Muscle of arm (tissue), 12 donors: ENCODE results near the gene FCAR. TPM values are rescaled to one million over a fixed set of nuclear protein-coding genes. Genes with fewer than 3 reads are reported as not detected.

ENCODE experiments used
- polyA plus RNA-seq, 12 donors: library from polyadenylated mRNA; unstranded; fragments of 120-200 nt; gene quantifications; one replicate each; pipeline ENCODE4 v1.2.1, GENCODE V29; 2013; ENCODE audit not compliant: insufficient read length in 12 of 12

Gene FCAR
- polyA plus RNA-seq, 12 donors = 0.12 to 1.3 (median 0.33) TPM; not detected in 5

Other genes starting within 250 kb of the FCAR start
- gene LILRB1, start 243.8 kb upstream of the FCAR start, polyA plus RNA-seq = 1 to 10 TPM in 7 of 12 donors, under 1 TPM in 3, not detected in 2; 0.71 to 3.9 (median 1.1) TPM
- 1 to 10 TPM in 5 of 12 donors, under 1 TPM in 5, not detected in 2; 0.49 to 3.2 (median 0.91) TPM for gene LILRB4, start 211.2 kb upstream of the FCAR start, polyA plus RNA-seq
- not detected for gene KIR3DL3, start 149.8 kb upstream of the FCAR start, polyA plus RNA-seq
- gene KIR2DL3, start 135.7 kb upstream of the FCAR start, polyA plus RNA-seq = not detected
- gene KIR2DL1, start 104.4 kb upstream of the FCAR start, polyA plus RNA-seq = under 1 TPM in 2 of 12 donors, not detected in 10; 0.10 to 0.19 TPM
- under 1 TPM in 1 of 12 donors, not detected in 11; 0.15 TPM for gene KIR2DL4, start 70.6 kb upstream of the FCAR start, polyA plus RNA-seq
- gene KIR3DL1, start 57.8 kb upstream of the FCAR start, polyA plus RNA-seq = under 1 TPM in 1 of 12 donors, not detected in 11; 0.12 TPM
- under 1 TPM in 3 of 12 donors, not detected in 9; 0.10 to 0.20 (median 0.13) TPM for gene KIR2DS4, start 41.6 kb upstream of the FCAR start, polyA plus RNA-seq
- not detected for gene KIR3DL2, start 23.8 kb upstream of the FCAR start, polyA plus RNA-seq
- gene NCR1, start 31.9 kb downstream of the FCAR start, polyA plus RNA-seq = 1 to 10 TPM in 1 of 12 donors, under 1 TPM in 6, not detected in 5; 0.08 to 1.0 (median 0.31) TPM
- gene NLRP7, start 73.3 kb downstream of the FCAR start, polyA plus RNA-seq = under 1 TPM in 3 of 12 donors, not detected in 9; 0.10 to 0.57 (median 0.12) TPM
- gene NLRP2, start 92.1 kb downstream of the FCAR start, polyA plus RNA-seq = 1 to 10 TPM in 4 of 12 donors, under 1 TPM in 6, not detected in 2; 0.45 to 7.6 (median 0.80) TPM
- under 1 TPM in 10 of 12 donors, not detected in 2; 0.08 to 0.58 (median 0.23) TPM for gene GP6, start 164.0 kb downstream of the FCAR start, polyA plus RNA-seq
- 10 to 100 TPM in 9 of 12 donors, 1 to 10 TPM in 2, not detected in 1; 7.6 to 22.8 (median 13.4) TPM for gene RDH13, start 188.9 kb downstream of the FCAR start, polyA plus RNA-seq
- 10 to 100 TPM in 3 of 12 donors, 1 to 10 TPM in 8, not detected in 1; 1.5 to 26.7 (median 4.4) TPM for gene EPS8L1, start 201.6 kb downstream of the FCAR start, polyA plus RNA-seq
- 100 to 1,000 TPM in 1 of 12 donors, 10 to 100 TPM in 10, not detected in 1; 47.8 to 125 (median 69.4) TPM for gene PPP1R12C, start 243.4 kb downstream of the FCAR start, polyA plus RNA-seq